Stimulated activated naive CD4-positive, alpha-beta T cell (primary cell): ENCODE measurements around the gene ARHGDIA.

ENCODE experiments used
- DNase-seq, 6 experiments: peaks; one replicate each; lab custom pipeline; 2025; lab: John Stamatoyannopoulos, UW

ARHGDIA gene

GRCh38 chr17:81822996-81823819 is 47.9 kb downstream of the ARHGDIA start:
- DNase-seq: no peak

DNA sequence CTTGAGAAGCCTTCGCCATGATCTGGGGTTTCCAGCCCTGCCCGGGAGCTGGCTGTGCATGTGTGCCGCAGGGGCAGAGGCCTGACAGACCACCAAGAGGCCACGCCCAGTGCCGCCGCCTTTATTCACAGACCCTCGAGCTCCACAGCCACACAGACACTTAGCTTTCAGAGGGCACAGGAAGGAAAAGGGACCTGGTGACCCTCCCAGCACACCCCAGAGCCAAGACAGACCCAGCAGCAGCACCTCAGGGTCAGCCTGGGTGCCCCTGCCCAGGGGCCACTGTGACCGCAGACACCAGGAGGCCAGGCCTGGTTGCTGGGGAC is 48.9 kb downstream of the ARHGDIA start:
- DNase-seq: no peak

DNA sequence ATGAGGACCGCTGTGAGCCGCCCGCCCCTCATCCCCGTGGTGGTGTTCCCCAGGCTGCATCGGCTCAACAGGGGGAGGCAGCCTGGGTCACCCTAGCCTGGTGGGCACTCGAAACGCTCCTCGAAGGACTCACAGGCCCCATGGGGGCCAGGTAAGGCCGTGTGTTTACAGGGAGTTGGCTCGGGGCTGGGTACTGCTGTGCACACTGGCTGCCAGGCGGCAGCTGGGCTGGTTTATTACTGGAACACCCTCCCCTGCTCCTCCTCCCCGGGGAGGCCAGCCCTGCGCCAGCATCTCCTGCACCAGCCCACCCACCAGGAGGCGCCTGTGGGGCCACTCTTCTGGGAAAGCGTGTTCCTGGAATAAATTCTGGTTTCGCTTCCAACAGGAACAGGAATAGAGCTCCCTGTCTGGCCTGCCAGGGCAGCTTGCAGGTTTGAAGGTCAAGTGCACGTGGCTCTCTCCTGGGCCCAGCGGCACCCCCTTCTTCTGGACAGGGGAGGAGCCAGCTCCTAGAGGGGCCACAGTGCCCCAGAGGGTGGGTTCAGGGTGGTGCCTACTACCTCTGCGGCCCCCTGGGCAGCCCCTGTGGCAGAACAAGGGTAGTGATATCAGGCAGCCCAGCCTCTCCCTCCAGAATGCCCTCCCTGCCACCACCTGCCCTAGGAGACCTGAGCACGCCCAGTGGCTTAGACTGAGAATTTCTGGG is 49.4 kb downstream of the ARHGDIA start:
- no peak for DNase-seq

GRCh38 chr17:81821147-81821546 is 50.0 kb downstream of the ARHGDIA start:
- no peak for DNase-seq

GRCh38 chr17:81819708-81820107 is 51.4 kb downstream of the ARHGDIA start:
- DNase-seq: no peak

DNA sequence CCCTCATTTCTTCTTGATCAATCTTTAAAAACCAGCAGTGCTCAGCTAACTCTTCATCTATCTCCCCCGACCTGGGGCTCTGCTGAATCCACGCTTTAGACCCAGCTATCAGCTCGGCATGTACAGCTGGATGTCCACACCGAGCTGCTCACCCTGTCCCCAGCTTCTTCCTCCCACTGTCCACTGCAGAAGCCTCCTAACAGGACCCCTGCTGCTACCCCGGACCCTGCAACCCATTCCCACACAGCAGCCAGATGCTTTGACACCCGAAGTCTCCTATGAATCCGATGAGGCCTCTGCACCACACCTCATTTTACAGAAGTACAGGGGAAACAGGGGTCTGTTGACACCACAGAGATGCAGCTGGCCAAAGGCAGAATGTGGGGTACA is 53.4 kb downstream of the ARHGDIA start:
- DNase-seq: no peak
